H9 (cell line): Measurements from ENCODE around the gene TET3. TPM values are rescaled to one million over a fixed set of nuclear protein-coding genes. Genes with fewer than 3 reads are reported as not detected.
A peak's percentile ranks its signal among the peaks of the same experiment; 100 is the strongest.

Experiments used
- DNase-seq: peaks from one replicate; pipeline ENCODE4 v3.0.0-alpha.2; 2017
- H2AFZ ChIP-seq: one replicate; pipeline ENCODE4 v1.6.1; 2013; ENCODE audit warnings: mild to moderate bottlenecking, low read length, control low read depth, moderate library complexity
- H2AK5ac ChIP-seq: 2 replicates; pipeline ENCODE4 v1.6.1; 2013; ENCODE audit warnings: low read length, control low read depth, mixed read lengths; ENCODE audit not compliant: insufficient read length
- H2BK120ac ChIP-seq: one replicate; pipeline ENCODE4 v1.6.1; 2013; ENCODE audit warnings: low read depth, mild to moderate bottlenecking, low read length, control low read depth, inconsistent platforms; ENCODE audit not compliant: poor library complexity, severe bottlenecking
- H2BK12ac ChIP-seq: 2 replicates; pipeline ENCODE4 v1.6.1; 2013; ENCODE audit warnings: low read length, control low read depth, mixed read lengths, low read depth; ENCODE audit not compliant: insufficient read length
- H2BK15ac ChIP-seq: 2 replicates; pipeline ENCODE4 v1.6.1; 2013; ENCODE audit warnings: low read depth, low read length, control low read depth
- H2BK20ac ChIP-seq: one replicate; pipeline ENCODE4 v1.6.1; 2013; ENCODE audit warnings: low read depth, mild to moderate bottlenecking, low read length, control low read depth, inconsistent platforms; ENCODE audit not compliant: poor library complexity, severe bottlenecking
- H2BK5ac ChIP-seq: 2 replicates; pipeline ENCODE4 v1.6.1; 2013; ENCODE audit warnings: low read length, control low read depth, mixed read lengths; ENCODE audit not compliant: insufficient read length
- H3K14ac ChIP-seq: 2 replicates; pipeline ENCODE4 v1.6.1; 2013; ENCODE audit warnings: low read length, control low read depth; ENCODE audit not compliant: insufficient read depth
- H3K18ac ChIP-seq: 2 replicates; pipeline ENCODE4 v1.6.1; 2013; ENCODE audit warnings: low read depth, mild to moderate bottlenecking, mixed read lengths, low read length, control low read depth; ENCODE audit not compliant: insufficient read length
- H3K23ac ChIP-seq: 2 replicates; pipeline ENCODE4 v1.6.1; 2013; ENCODE audit warnings: low read length, control low read depth, mixed read lengths, low read depth; ENCODE audit not compliant: insufficient read length
- H3K23me2 ChIP-seq: 2 replicates; pipeline ENCODE4 v1.6.1; 2013; ENCODE audit warnings: low read depth, mild to moderate bottlenecking, mixed read lengths, low read length, control low read depth; ENCODE audit not compliant: insufficient read length, poor library complexity, severe bottlenecking
- H3K27ac ChIP-seq: 2 replicates; pipeline ENCODE4 v1.5.1; 2013; ENCODE audit warnings: low read length, control low read depth, mixed read lengths, low read depth; ENCODE audit not compliant: insufficient read length
- H3K27me3 ChIP-seq: 2 replicates; pipeline ENCODE4 v1.6.1; 2013; ENCODE audit warnings: low read length, control low read depth, inconsistent platforms; ENCODE audit not compliant: insufficient read depth
- H3K4ac ChIP-seq: 2 replicates; pipeline ENCODE4 v1.6.1; 2013; ENCODE audit warnings: low read depth, mild to moderate bottlenecking, control low read depth, inconsistent platforms, low read length, moderate library complexity
- H3K4me1 ChIP-seq: 2 replicates; pipeline ENCODE4 v1.6.1; 2013; ENCODE audit warnings: low read length, control low read depth, inconsistent platforms; ENCODE audit not compliant: insufficient read depth
- H3K4me2 ChIP-seq: 2 replicates; pipeline ENCODE4 v1.6.1; 2013; ENCODE audit warnings: low read length, control low read depth, mixed read lengths; ENCODE audit not compliant: insufficient read length, insufficient read depth
- H3K56ac ChIP-seq: 2 replicates; pipeline ENCODE4 v1.6.1; 2013; ENCODE audit warnings: low read depth, mild to moderate bottlenecking, mixed read lengths, low read length, control low read depth; ENCODE audit not compliant: insufficient read length
- H3K79me1 ChIP-seq: 2 replicates; pipeline ENCODE4 v1.6.1; 2013; ENCODE audit warnings: low read depth, mild to moderate bottlenecking, moderate library complexity, low read length, control low read depth, inconsistent platforms; ENCODE audit not compliant: insufficient read depth, poor library complexity, severe bottlenecking
- H3K79me2 ChIP-seq: 2 replicates; pipeline ENCODE4 v1.6.1; 2013; ENCODE audit warnings: low read length, control low read depth, inconsistent platforms; ENCODE audit not compliant: insufficient read depth
- H3K9ac ChIP-seq: 2 replicates; pipeline ENCODE4 v1.6.1; 2013; ENCODE audit warnings: low read length, control low read depth, mixed read lengths; ENCODE audit not compliant: insufficient read length; ENCODE audit errors: extremely low read depth
- H3K9me3 ChIP-seq: one replicate; pipeline ENCODE4 v1.6.1; 2013; ENCODE audit warnings: low read depth, low read length, inconsistent platforms; ENCODE audit not compliant: control insufficient read depth
- H3T11ph ChIP-seq: one replicate; pipeline ENCODE4 v1.6.1; 2013; ENCODE audit warnings: mild to moderate bottlenecking, low read length, control low read depth, inconsistent platforms
- H4K20me1 ChIP-seq: one replicate; pipeline ENCODE4 v1.6.1; 2013; ENCODE audit not compliant: control insufficient read depth, insufficient read length, insufficient read depth
- H4K5ac ChIP-seq: 2 replicates; pipeline ENCODE4 v1.6.1; 2013; ENCODE audit warnings: low read depth, mild to moderate bottlenecking, mixed read lengths, low read length, control low read depth; ENCODE audit not compliant: insufficient read length
- H4K8ac ChIP-seq: replicated peaks from 2 replicates; pipeline ENCODE4 v1.6.1; 2013; ENCODE audit warnings: low read length, control low read depth, mixed read lengths, low read depth; ENCODE audit not compliant: insufficient read length
- H4K91ac ChIP-seq: 2 replicates; pipeline ENCODE4 v1.6.1; 2013; ENCODE audit warnings: low read depth, mild to moderate bottlenecking, moderate library complexity, mixed read lengths, low read length, control low read depth; ENCODE audit not compliant: insufficient read length
- H3K27ac Mint-ChIP-seq, 3 experiments: 2 replicates in 2 of 3; 3 replicates in 1 of 3; pipeline ENCODE4 v1.8.0; 2020 to 2021; ENCODE audit warnings: mixed read lengths in 3 of 3, mild to moderate bottlenecking in 1 of 3, moderate library complexity in 1 of 3
- H3K27me3 Mint-ChIP-seq: 2 replicates; pipeline ENCODE4 v1.8.0; 2021; ENCODE audit warnings: low read depth, mild to moderate bottlenecking, moderate library complexity, mixed read lengths
- H3K36me3 Mint-ChIP-seq, 3 experiments: 2 replicates in 2 of 3; 3 replicates in 1 of 3; pipeline ENCODE4 v1.8.0; 2020 to 2021; ENCODE audit warnings: low read depth in 3 of 3, mixed read lengths in 3 of 3; ENCODE audit not compliant: insufficient read depth in 1 of 3
- H3K4me1 Mint-ChIP-seq, 2 experiments: 2 replicates each; pipeline ENCODE4 v1.8.0; 2020; ENCODE audit warnings: mixed read lengths in 2 of 2
- H3K4me3 Mint-ChIP-seq, 2 experiments: 2 replicates in 1 of 2; 3 replicates in 1 of 2; pipeline ENCODE4 v1.8.0; 2020 to 2021; ENCODE audit warnings: mild to moderate bottlenecking in 2 of 2, mixed read lengths in 2 of 2, moderate library complexity in 1 of 2
- H3K9me3 Mint-ChIP-seq, 2 experiments: 2 replicates in 1 of 2; 3 replicates in 1 of 2; pipeline ENCODE4 v1.8.0; 2020; ENCODE audit warnings: mild to moderate bottlenecking in 2 of 2, mixed read lengths in 2 of 2, moderate library complexity in 1 of 2
- CTCF ChIP-seq: fragments of 200-600 bp; sonication (generic); conservative IDR thresholded peaks from 3 replicates; pipeline ENCODE4 v1.8.0; 2021; ENCODE audit warnings: antibody characterized with exemption, mild to moderate bottlenecking
- WGBS: extraction: QIAGEN DNeasy Blood & Tissue Kit; methylation state at CpG from one replicate; pipeline ENCODE4 v1.1.7; 2013; ENCODE audit warnings: missing lambda C conversion rate, low lambda C conversion rate, mixed read lengths; ENCODE audit not compliant: insufficient read length; ENCODE audit errors: extremely low coverage; 5-methylcytosine and 5-hydroxymethylcytosine counted together
- total RNA-seq: library from RNA; stranded (reverse); gene quantifications from 2 replicates; pipeline ENCODE4 v1.2.1, GENCODE V29; 2021

The TET3 gene
- total RNA-seq, 1 experiment from 2014 or later: 24.7 TPM

DNA sequence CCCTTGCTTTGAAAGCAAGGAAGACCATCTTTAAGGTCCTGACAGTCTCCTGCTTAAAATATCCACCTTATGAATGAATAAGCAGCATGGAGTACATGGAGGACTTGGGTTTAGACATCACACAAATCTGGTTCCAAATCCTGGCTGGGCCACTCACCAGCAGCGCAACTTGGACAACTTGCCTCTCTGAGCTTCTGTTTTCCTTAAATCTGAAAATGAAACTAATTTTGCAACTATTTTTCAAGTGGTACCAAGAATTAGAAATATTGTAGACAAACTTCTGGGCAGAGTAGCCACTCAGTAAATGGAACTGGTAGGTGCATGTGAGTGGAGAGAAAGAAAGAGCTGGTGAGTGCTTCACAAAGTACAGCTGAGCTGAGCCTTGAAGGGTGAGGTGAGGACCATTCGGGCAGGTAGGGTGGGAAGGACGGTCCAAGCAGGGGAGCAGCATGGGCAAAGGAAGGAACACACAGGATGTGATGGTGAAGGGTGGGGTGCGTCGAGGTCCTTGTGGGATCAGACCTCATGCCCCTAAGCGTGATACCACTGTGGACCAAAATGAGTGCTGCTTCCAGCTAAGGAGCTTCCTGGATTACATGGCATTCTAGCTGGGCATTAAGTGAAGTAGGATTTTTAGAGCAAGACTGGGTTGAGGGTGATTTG is 14.4 kb upstream of the TET3 start:
- Histone ChIP-seq H3K23me2 (no peaks in the 10 kb centered on the region), H4K20me1 (no peaks in the 10 kb centered on the region), H2BK5ac (no peak overlapping the region), H2AK5ac (no peak overlapping the region), H2BK15ac (no peak overlapping the region), H3K9ac (no peak overlapping the region), H3K56ac (no peak overlapping the region), H3K27ac (no peak overlapping the region), H3K18ac (no peak overlapping the region), H2BK12ac (no peak overlapping the region), H3K23ac (no peak overlapping the region), H4K8ac (no peak overlapping the region), H3K4ac (no peak overlapping the region), H4K5ac (no peak overlapping the region), H3K79me1 (no peaks in the 10 kb centered on the region), H3K14ac (no peak overlapping the region), H3K79me2 (no peaks in the 10 kb centered on the region), H3K4me1 (no peaks in the 10 kb centered on the region), H3K27me3 (no peaks in the 10 kb centered on the region), H3T11ph (no peak overlapping the region), H2BK20ac (no peak overlapping the region), H2BK120ac (no peak overlapping the region), H3K9me3 (no peaks in the 10 kb centered on the region), H3K4me2 (no peak overlapping the region), H2AFZ (no peak overlapping the region), H4K91ac (no peak overlapping the region)
- no peak for DNase-seq
- no peaks in the 10 kb centered on the region; a peak in 1 of 7 replicates for H3K36me3 Mint-ChIP-seq
- TF ChIP-seq CTCF: no peak
- peak overlapping the region in 1 of 2 experiments; percentile 28; a peak in 1 of 5 replicates for H3K4me3 Mint-ChIP-seq
- peaks cover 14 to 19% of the 10 kb centered on the region in 2 experiments for H3K4me1 Mint-ChIP-seq
- no peaks in the 10 kb centered on the region for H3K9me3 Mint-ChIP-seq
- no CpG with 5 or more reads among the region's 6 CpGs for WGBS
- H3K27me3 Mint-ChIP-seq: peaks cover 14% of the 10 kb centered on the region
- H3K27ac Mint-ChIP-seq: peak overlapping the region in 1 of 3 experiments; percentile 39; a peak in 1 of 7 replicates
